GM19193 (cell line): ENCODE measurements around the gene RIC3.

Experiments used
- POLR2A ChIP-seq: IDR thresholded peaks from 4 replicates; pipeline ENCODE4 v1.6.1; 2011; ENCODE audit not compliant: insufficient read depth, insufficient read length; ENCODE audit errors: extremely low read depth

The RIC3 gene

DNA sequence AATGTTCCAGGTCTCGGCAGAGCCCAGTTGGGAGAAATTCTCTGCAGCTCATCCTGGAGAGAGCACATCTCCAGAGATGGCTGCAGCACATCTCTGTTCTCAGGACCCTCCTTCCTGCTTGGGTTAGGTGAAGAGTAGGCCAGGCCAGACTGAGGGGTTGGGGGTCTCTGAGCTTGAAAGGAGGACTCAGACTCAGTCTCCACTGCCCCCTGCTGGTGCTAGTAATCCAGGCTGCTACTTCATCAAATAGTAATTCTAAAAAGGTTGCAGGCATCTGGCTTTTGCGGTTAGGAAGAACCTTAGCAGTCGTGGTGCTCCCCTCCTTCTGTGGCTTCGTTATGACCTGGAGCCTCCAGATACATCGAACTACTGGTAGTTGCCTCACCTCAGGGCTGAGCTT lies 78.1 kb downstream of the RIC3 start:
- TF ChIP-seq POLR2A = no peak

DNA sequence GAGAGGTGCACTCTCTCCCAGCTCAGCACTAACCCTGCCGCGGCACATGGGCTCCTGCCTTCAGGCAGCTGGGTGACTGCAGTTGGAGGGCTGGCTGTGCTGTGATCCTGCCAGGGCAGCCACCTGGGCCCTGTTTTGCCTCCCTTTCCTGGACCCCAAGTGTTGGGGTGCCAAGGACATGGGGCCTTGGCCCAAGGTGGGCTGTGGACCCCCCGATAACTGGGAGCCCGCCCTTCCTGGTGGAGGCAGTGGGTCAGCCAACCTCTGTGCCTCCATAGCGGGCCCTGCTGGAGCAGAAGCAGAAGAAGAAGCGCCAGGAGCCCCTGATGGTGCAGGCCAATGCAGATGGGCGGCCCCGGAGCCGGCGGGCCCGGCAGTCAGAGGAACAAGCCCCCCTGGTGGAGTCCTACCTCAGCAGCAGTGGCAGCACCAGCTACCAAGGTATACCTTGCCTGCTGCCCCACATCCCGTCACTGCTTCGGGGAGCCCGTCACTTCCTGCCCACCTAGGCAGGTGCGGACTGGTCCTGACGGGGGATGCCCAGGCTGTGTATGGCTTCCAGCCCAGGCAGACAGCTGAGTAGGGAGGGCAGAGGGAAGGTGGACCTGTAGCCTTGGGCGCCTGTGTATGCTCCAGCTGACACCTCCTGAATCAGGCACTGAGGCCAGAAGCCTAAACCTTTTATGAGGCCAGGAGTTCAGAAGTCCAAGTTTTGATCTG lies 78.9 kb downstream of the RIC3 start:
- TF ChIP-seq POLR2A = no peak

DNA sequence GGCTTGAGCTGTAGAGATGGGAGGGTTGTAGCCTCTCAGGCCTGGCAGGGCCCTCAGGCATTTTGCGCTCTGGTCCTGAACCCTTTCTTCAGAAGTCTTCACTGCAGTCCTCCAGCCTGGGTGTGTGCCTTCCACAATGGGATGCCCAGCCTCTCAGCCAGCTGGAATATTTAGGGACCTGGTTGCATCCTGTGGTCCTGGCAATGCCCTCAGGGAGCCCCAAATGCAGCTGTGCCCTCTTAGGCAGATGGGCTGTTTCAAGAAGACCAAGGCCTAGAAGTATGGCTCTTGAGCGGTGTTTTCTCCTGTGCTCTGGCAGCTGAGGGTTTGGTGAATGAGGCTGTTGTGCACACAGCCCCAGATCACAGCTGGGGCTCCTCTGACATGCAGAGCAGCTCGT lies 81.1 kb downstream of the RIC3 start:
- no peak for TF ChIP-seq POLR2A

DNA sequence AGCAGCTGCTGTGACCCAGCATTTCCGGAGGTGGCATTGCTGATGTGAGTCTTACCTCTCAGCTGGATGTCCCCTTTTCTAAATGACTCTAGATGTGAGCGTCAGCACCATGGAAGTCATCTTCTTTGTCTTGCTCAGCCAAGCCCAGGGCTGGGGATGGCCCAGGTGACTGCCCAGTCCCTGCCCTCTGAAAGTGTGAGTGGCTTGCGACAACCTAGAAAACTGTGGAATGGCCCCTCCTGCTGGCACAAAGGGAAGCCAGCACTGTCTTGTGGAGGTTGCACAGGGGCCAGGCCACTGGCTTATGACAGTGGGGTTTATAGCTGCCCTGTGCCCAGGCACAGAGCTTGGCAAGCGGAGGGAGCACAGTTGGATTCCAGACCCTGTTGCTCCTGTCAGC lies 81.6 kb downstream of the RIC3 start:
- no peak for TF ChIP-seq POLR2A

DNA sequence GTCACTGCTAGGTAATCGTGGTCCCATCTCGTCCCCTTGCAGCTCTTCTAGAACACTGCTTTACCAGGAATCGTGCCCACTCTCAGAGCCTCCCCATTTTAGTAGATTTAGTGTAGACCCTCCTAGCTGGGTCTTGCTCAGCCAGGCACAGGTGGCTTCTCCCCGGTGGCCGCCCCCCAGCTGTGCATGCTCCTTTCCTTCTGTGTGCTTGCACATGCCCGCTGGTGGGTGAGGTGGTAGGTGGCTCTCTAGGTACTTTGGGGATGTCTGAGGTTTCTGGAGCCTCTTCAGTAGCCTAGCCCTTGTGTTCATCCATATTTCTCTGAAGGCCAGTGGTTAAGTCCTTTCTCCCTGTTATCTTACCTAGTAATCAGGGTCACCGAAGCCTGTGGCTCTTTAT lies 82.3 kb downstream of the RIC3 start:
- TF ChIP-seq POLR2A = no peak

DNA sequence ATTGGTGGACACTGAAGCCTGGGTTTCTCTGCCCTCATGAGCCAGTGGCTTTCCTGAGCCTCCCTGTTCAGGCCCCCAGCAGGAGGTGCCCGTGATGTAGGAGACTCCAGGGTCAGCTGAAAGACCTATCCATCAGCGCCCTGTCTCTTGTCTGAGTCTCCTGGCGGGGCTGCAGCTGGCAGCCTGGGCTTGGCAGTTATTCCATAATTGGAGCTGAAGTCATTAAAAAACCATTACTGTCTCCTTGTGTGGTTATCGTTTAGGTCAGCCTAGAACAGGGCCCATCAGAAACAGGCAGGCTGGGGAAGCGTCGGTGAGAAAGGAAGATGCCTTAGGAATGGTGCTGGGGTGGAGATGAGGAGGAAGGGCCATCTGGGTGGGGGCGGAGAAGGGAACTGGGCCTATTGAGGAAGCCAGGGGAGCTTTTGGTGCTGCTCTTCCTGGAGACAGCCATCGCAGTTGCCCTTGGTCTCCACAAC lies 82.8 kb downstream of the RIC3 start:
- no peak for TF ChIP-seq POLR2A

- no peak for TF ChIP-seq POLR2A
Observed at GRCh38 chr11:8085011-8085645, 83.7 kb downstream of the RIC3 start.

DNA sequence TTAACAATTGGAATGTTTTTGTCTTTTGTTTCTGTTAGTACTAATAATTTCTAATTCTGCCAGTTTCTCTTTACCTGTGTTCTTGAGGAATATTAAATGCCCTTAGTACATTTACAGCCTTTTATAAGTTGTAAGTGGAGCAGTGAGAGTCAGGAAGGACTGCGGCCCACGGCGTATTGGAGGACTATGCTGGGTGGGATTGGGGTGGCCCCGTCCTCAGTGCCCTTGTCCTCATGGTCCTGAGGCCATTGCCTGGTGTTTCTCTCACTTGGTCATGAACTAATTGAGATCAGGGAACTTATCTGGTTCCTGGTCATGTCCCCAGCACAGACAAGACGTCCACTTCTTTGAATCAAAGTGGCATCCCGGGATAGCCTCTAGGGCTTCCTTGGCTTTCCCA lies 84.5 kb downstream of the RIC3 start:
- no peak for TF ChIP-seq POLR2A

DNA sequence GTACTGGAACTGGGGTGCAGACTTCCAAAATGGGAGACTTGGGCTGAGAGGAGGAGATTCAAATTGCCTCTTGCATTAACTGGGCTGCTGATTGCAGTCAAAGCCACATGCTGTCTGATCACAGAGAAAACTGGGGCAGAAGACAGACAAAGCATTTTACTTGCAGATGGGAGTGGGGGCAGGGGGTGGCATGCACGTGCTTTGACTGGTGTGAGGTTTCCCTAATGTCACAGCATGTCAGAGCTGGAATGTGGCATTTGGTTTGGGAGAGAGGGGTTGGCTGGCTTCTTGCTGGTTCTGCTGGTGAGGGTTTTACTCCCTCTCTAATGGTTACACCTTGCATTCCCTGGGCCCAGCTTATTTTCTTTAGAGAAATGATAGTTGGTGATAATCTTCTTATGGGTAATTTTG lies 84.9 kb downstream of the RIC3 start:
- no peak for TF ChIP-seq POLR2A

DNA sequence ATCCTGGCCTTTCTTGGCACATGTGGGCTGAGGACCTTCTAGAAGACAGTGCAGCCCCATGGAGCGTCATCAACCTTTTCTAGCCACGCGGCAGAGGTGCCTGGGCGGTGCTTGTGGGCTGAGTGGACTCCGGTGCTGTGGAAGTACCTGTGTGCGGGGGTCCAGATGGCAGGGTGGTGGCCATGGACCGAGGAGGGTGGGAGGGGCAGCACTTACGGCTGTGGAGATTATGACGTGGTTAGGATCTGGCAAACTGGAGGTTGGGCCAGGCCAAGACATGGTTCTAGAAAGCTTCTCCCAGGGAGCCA lies 85.8 kb downstream of the RIC3 start:
- no peak for TF ChIP-seq POLR2A

GRCh38 chr11:8082391-8083087 lies 86.3 kb downstream of the RIC3 start:
- no peak for TF ChIP-seq POLR2A

GRCh38 chr11:8081591-8082250 lies 87.1 kb downstream of the RIC3 start:
- no peak for TF ChIP-seq POLR2A

DNA sequence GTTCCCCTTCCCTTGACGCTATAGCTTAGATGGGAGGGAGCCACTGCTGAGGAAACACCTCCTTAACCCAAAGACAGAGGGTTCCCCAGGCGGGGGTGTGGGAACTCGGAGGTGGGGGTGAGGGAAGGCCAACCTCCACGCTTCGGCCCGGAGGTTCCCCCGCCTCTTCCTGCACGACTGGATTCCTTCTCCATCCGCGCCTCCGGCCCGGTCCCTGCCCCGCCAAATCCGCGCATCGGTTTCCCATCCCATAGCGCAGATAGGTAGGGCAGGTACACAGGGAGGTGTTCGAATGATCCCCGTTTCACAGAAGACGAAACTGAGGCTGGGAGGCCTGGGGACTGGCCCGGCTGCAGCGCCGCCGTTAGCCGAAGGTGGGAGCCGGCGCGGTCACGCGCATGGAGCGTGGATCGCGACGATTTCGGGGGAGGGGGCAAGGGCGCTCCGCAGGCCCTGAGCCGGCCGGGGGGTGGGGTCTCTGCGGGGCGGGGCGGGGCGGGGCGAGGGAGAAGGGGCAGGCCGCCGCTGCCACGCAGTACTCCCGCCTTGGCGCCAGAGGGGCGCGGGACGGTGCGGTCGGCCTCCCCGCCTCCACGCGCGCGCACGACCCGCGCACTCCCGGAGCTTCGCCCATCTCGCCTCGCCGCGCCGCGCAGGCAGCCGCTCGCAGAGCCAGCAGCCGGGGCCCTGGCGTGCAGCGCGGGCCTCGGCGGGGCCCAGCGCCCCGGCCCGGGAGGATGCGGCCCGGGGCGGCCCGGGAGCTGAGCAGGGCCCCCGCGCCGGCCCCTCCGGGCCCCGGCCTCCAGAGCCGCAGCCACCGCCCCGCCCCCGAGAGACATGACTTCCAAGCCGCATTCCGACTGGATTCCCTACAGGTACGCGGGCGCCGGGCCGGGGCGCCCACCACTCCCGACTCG lies 87.9 kb downstream of the RIC3 start, which contains the start of gene TUB:
Gene TUB (plus strand): TSS at position 538 of the 917 bp plus-strand sequence. CDS start 300 bp downstream, at position 838.
- no peak for TF ChIP-seq POLR2A

DNA sequence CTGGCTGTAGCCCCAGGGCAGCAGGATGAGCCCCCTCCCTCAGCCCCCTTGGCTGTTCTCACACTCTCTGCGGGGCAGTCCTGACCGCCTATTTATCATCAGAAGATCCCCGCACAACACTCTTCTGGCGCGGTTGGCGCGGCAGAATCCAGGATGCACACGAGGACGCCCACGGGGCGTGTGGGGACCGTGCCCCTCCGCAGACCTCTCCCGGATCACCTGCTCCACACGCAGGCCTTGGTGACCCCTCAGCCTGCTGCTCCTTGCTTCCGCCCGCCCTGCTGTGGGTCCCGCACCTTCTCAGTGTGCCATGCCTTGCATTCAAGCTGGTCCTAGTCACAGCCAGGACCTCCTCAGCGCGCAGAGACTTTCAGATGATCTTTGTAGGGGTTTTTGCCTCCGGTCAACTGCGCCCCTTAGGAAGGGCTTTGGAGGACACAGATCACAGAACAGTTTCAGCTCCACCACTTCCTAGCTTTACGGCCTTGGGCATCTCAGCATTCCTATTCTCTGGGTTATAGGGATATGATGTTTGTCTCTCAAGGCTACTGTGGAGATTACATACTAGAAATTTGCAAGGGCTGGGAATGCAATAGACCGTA lies 88.7 kb downstream of the RIC3 start:
- no peak for TF ChIP-seq POLR2A
